GM19467 (cell line): ENCODE measurements around the gene MMD.
A peak's percentile ranks its signal among the peaks of the same experiment; 100 is the strongest.
"Not testable (repeated sequence)": the region's sequence is repeated elsewhere in the genome, so short reads cannot be mapped to it uniquely, and the experiment has no call there.

Source experiments
- ATAC-seq: cut with Tn5 transposase; IDR thresholded peaks from one replicate; pipeline ENCODE4 v1.9.1; 2021; ENCODE audit warnings: mild to moderate bottlenecking, moderate library complexity; ENCODE audit not compliant: unreplicated experiment

MMD gene

GRCh38 chr17:55424893-55425540 lies 3.4 kb upstream of the MMD start:
- no peak for ATAC-seq

GRCh38 chr17:55423535-55423934 lies 1.9 kb upstream of the MMD start:
- no peak for ATAC-seq

- not testable (repeated sequence) for ATAC-seq
These were observed 1.2 kb upstream of the MMD start for GRCh38 chr17:55422828-55423164.

GRCh38 chr17:55420776-55421178 lies 858 bp downstream of the MMD start:
- ATAC-seq, result no peak

GRCh38 chr17:55420067-55420775 lies 1.4 kb downstream of the MMD start:
- peak; percentile 36 for ATAC-seq

- no peak for ATAC-seq
These were observed 3.0 kb downstream of the MMD start for GRCh38 chr17:55418369-55419268.

GRCh38 chr17:55417411-55418268 lies 4.0 kb downstream of the MMD start:
- ATAC-seq, result no peak

GRCh38 chr17:55416470-55417052 lies 5.1 kb downstream of the MMD start:
- ATAC-seq, result no peak

GRCh38 chr17:55416000-55416399 lies 5.6 kb downstream of the MMD start:
- ATAC-seq, result no peak

- no peak for ATAC-seq
These were observed 6.7 kb downstream of the MMD start for GRCh38 chr17:55414983-55415382.

GRCh38 chr17:55413825-55414489 lies 7.7 kb downstream of the MMD start:
- ATAC-seq, result no peak

GRCh38 chr17:55411463-55411855 lies 10.2 kb downstream of the MMD start:
- ATAC-seq, result no peak

- ATAC-seq, result no peak
These were observed 10.7 kb downstream of the MMD start for GRCh38 chr17:55410722-55411462.

GRCh38 chr17:55409030-55409800 lies 12.4 kb downstream of the MMD start:
- no peak for ATAC-seq

- no peak for ATAC-seq
These were observed 13.7 kb downstream of the MMD start for GRCh38 chr17:55407641-55408566.

- ATAC-seq, result no peak
These were observed 16.0 kb downstream of the MMD start for GRCh38 chr17:55405600-55405999.

- ATAC-seq, result not testable (repeated sequence)
These were observed 17.4 kb downstream of the MMD start for GRCh38 chr17:55404197-55404596.
